K562 (cell line): ENCODE measurements around the gene DTNBP1.

Source experiments
- CTCF ChIP-seq, 3 experiments: IDR thresholded peaks in 2 of 3; conservative IDR thresholded peaks in 1 of 3; 2 replicates each; pipeline ENCODE4 v1.5.1; 2011 to 2012; ENCODE audit warnings: low read length in 3 of 3, mild to moderate bottlenecking in 3 of 3, control low read depth in 2 of 3, improper control_type of control experiment in 1 of 3, inconsistent platforms in 1 of 3, low read depth in 1 of 3, mixed read lengths in 1 of 3, moderate library complexity in 1 of 3; ENCODE audit not compliant: insufficient read depth in 2 of 3
- EHMT2 ChIP-seq: fragments of 450-650 bp; IDR thresholded peaks from 2 replicates; pipeline ENCODE4 v1.6.1; 2018; ENCODE audit warnings: antibody characterized with exemption
- ESRRA ChIP-seq: fragments of 450-650 bp; IDR thresholded peaks from 2 replicates; pipeline ENCODE4 v1.6.1; 2014; ENCODE audit warnings: low read depth, mild to moderate bottlenecking, moderate library complexity, borderline replicate concordance
- MAZ ChIP-seq, 2 experiments: fragments of 450-650 bp in 1 of 2; sonication (generic) in 1 of 2; formaldehyde crosslinking; IDR thresholded peaks in 1 of 2; conservative IDR thresholded peaks in 1 of 2; 2 replicates each; pipeline versions ENCODE4 v1.4.0 to v1.5.0; 2020; ENCODE audit warnings: mild to moderate bottlenecking in 1 of 2, missing genetic modification reagents in 1 of 2
- NR2C1 ChIP-seq, 2 experiments: fragments of 450-650 bp; IDR thresholded peaks; 2 replicates each; pipeline ENCODE4 v1.6.1; 2017; ENCODE audit warnings: mild to moderate bottlenecking in 2 of 2, antibody characterized with exemption in 1 of 2, inconsistent platforms in 1 of 2, missing compliant biosample characterization in 1 of 2, missing genetic modification characterization in 1 of 2
- PML ChIP-seq: IDR thresholded peaks from 2 replicates; pipeline ENCODE4 v1.6.1; 2012; ENCODE audit warnings: low read length, inconsistent platforms
- ZBTB5 ChIP-seq: fragments of 450-650 bp; IDR thresholded peaks from 2 replicates; pipeline ENCODE4 v1.6.1; 2017; ENCODE audit warnings: antibody characterized with exemption
- ZNF197 ChIP-seq: fragments of 200-800 bp; sonication (Bioruptor generic); IDR thresholded peaks from 2 replicates; pipeline ENCODE4 v1.6.1; 2016; ENCODE audit warnings: low read depth, missing genetic modification characterization, missing compliant biosample characterization
- ZNF347 ChIP-seq: fragments of 450-650 bp; formaldehyde crosslinking; IDR thresholded peaks from 2 replicates; pipeline ENCODE4 v1.4.0; 2020; ENCODE audit warnings: low read depth, mild to moderate bottlenecking, moderate library complexity
- TF ChIP-seq, protein P1 (sequence below): sonication (generic); formaldehyde crosslinking; IDR thresholded peaks from 2 replicates; pipeline ENCODE4 v1.9.0; 2022; ENCODE audit warnings: mild to moderate bottlenecking, missing genetic modification reagents

DNA sequence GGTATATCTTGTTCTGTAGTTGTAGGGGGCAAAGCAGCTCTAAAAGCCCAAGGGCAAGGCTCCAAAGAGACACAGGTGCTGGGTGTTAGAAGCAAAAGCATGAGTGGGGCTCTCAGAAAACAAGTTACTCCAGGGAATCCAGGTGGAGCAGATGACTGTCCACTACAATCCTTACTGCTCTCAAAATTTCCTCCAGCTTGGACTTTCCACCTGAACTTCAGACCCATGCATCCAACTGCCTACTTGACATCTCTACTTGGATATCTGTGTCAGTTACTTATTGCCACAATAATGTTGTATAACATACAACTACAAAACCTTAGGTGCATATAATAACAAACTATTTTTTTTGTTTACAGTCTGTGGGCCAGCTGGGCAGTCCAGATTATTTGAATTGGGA is 22.8 kb upstream of the DTNBP1 start:
- TF ChIP-seq ZNF197 (CRISPR knock-in tag) (no peak), NR2C1 (IDR thresholded peaks at IDR 0.05) (no peak), NR2C1 (tag; IDR thresholded peaks at IDR 0.05) (no peak), ESRRA (no peak), PML (no peak), ZNF347 (no peak), ZBTB5 (no peak), CTCF (IDR thresholded peaks at IDR 0.05 in 2 of 3, conservative IDR thresholded peaks at IDR 0.05 in 1 of 3; ENCODE audit: insufficient read depth in 2 of 3, low read depth in 1 of 3, low read length in 3 of 3) (no peak), EHMT2 (no peak), MAZ (CRISPR knock-in tag; conservative IDR thresholded peaks at IDR 0.05 in 1 of 2, IDR thresholded peaks at IDR 0.05 in 1 of 2) (no peak)
- TF ChIP-seq, protein P1, sequence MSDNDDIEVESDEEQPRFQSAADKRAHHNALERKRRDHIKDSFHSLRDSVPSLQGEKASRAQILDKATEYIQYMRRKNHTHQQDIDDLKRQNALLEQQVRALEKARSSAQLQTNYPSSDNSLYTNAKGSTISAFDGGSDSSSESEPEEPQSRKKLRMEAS (CRISPR knock-in tag) = no peak
